H1 (cell line): ENCODE measurements around the gene SLC11A1. TPM values are rescaled to one million over a fixed set of nuclear protein-coding genes. Genes with fewer than 3 reads are reported as not detected.

ENCODE experiments used
- CTCF ChIA-PET: fragments of 300-600 bp; sonication (Branson Sonifier 250); formaldehyde crosslinking; loops from one replicate; lab custom pipeline; 2021; ENCODE audit not compliant: partially characterized antibody; lab: Charles Lee
- POLR2A ChIA-PET: fragments of 300-600 bp; sonication (Branson Sonifier 250); formaldehyde crosslinking; loops from one replicate; lab custom pipeline; 2021; ENCODE audit warnings: inconsistent platforms; ENCODE audit not compliant: partially characterized antibody; lab: Charles Lee
- DNase-seq, 2 experiments: peaks; one replicate each; pipeline versions ENCODE4 v3.0.0 to v3.0.0-alpha.2; 2010 to 2022; ENCODE audit warnings: low spot score in 2 of 2, low read depth in 1 of 2, mixed read lengths in 1 of 2
- FAIRE-seq: peaks from 2 replicates; lab custom pipeline; 2011; peaks lifted over from hg19 to GRCh38; lab: Jason Lieb, UNC
- H2AFZ ChIP-seq: 2 replicates; pipeline ENCODE4 v1.8.1; 2012; ENCODE audit warnings: low read length, inconsistent platforms
- H2AK5ac ChIP-seq: 2 replicates; pipeline ENCODE4 v1.6.1; 2013; ENCODE audit warnings: low read depth, low read length
- H2BK120ac ChIP-seq: replicated peaks from 2 replicates; pipeline ENCODE3; 2013; ENCODE audit warnings: low read depth, low read length, inconsistent platforms
- H2BK12ac ChIP-seq: 2 replicates; pipeline ENCODE4 v1.6.1; 2013; ENCODE audit warnings: low read depth, low read length
- H2BK15ac ChIP-seq: 2 replicates; pipeline ENCODE4 v1.6.1; 2013; ENCODE audit warnings: low read length
- H2BK20ac ChIP-seq: 2 replicates; pipeline ENCODE4 v1.6.1; 2013; ENCODE audit warnings: low read length
- H2BK5ac ChIP-seq: 2 replicates; pipeline ENCODE4 v1.6.1; 2013; ENCODE audit warnings: low read depth, low read length
- H3K14ac ChIP-seq: 2 replicates; pipeline ENCODE4 v1.6.1; 2013; ENCODE audit warnings: inconsistent platforms; ENCODE audit not compliant: insufficient read length
- H3K18ac ChIP-seq: 2 replicates; pipeline ENCODE4 v1.6.1; 2013; ENCODE audit warnings: low read length; ENCODE audit errors: extremely low read depth
- H3K23ac ChIP-seq: 2 replicates; pipeline ENCODE4 v1.6.1; 2013; ENCODE audit warnings: inconsistent platforms; ENCODE audit not compliant: insufficient read length
- H3K23me2 ChIP-seq: 2 replicates; pipeline ENCODE4 v1.6.1; 2013; ENCODE audit warnings: low read depth, low read length
- H3K27ac ChIP-seq: 2 replicates; pipeline ENCODE4 v1.6.1; 2011; ENCODE audit warnings: low read depth, low read length, inconsistent platforms
- H3K27me3 ChIP-seq, 4 experiments: replicated peaks in 1 of 4; 1 replicate in 1 of 4; 2 replicates in 3 of 4; pipeline versions ENCODE4 v1.6.1 to v1.8.1; 2011 to 2013; ENCODE audit warnings: low read length in 3 of 4, mild to moderate bottlenecking in 3 of 4, inconsistent platforms in 2 of 4, mixed read lengths in 2 of 4, moderate library complexity in 1 of 4; ENCODE audit not compliant: control insufficient read depth in 3 of 4, insufficient read depth in 3 of 4; ENCODE audit errors: extremely low read depth in 1 of 4
- H3K36me3 ChIP-seq, 4 experiments: 2 replicates each; pipeline versions ENCODE4 v1.6.1 to v1.8.1; 2011 to 2013; ENCODE audit warnings: mild to moderate bottlenecking in 4 of 4, low read length in 3 of 4, moderate library complexity in 2 of 4, control low read depth in 1 of 4, inconsistent platforms in 1 of 4; ENCODE audit not compliant: insufficient read depth in 4 of 4, control insufficient read depth in 2 of 4
- H3K4ac ChIP-seq: replicated peaks from 2 replicates; pipeline ENCODE3; 2013; ENCODE audit warnings: low read length, low read depth, mixed read lengths, inconsistent platforms; ENCODE audit not compliant: insufficient read length
- H3K4me1 ChIP-seq, 4 experiments: replicated peaks in 1 of 4; 1 replicate in 1 of 4; 2 replicates in 3 of 4; pipeline versions ENCODE4 v1.6.1 to v1.8.1; 2011 to 2013; ENCODE audit warnings: low read length in 3 of 4, inconsistent platforms in 2 of 4, mixed read lengths in 1 of 4; ENCODE audit not compliant: insufficient read depth in 4 of 4, control insufficient read depth in 3 of 4
- H3K4me2 ChIP-seq, 2 experiments: 2 replicates each; pipeline versions ENCODE4 v1.6.1 to v1.8.1; 2011 to 2013; ENCODE audit warnings: low read depth in 2 of 2, low read length in 2 of 2, control low read depth in 1 of 2, inconsistent platforms in 1 of 2, mild to moderate bottlenecking in 1 of 2; ENCODE audit not compliant: insufficient read depth in 1 of 2
- H3K4me3 ChIP-seq, 4 experiments: fragments of 200-600, 300-600 bp in 1 of 4; sonication (generic), shearing (Covaris generic), sonication (Bioruptor Twin) in 1 of 4; 2 replicates each; pipeline versions ENCODE4 v1.5.1 to v1.8.1; 2011 to 2016; ENCODE audit warnings: low read length in 4 of 4, low read depth in 3 of 4, control low read depth in 2 of 4, inconsistent platforms in 2 of 4, mild to moderate bottlenecking in 2 of 4, mixed read lengths in 1 of 4, moderate library complexity in 1 of 4; ENCODE audit not compliant: insufficient read depth in 2 of 4; ENCODE audit errors: extremely low read depth in 1 of 4
- H3K56ac ChIP-seq: replicated peaks from 2 replicates; pipeline ENCODE3; 2013; ENCODE audit warnings: low read depth, mild to moderate bottlenecking, mixed read lengths, low read length, inconsistent platforms; ENCODE audit not compliant: insufficient read length
- H3K79me1 ChIP-seq: 2 replicates; pipeline ENCODE4 v1.6.1; 2013; ENCODE audit warnings: low read depth, low read length, control low read depth
- H3K79me2 ChIP-seq, 2 experiments: 2 replicates each; pipeline versions ENCODE4 v1.6.1 to v1.8.1; 2012 to 2013; ENCODE audit warnings: low read length in 2 of 2, mild to moderate bottlenecking in 2 of 2, inconsistent platforms in 1 of 2; ENCODE audit not compliant: insufficient read depth in 2 of 2, control insufficient read depth in 1 of 2
- H3K9ac ChIP-seq, 4 experiments: replicated peaks in 1 of 4; 1 replicate in 1 of 4; 2 replicates in 3 of 4; pipeline versions ENCODE4 v1.6.1 to v1.8.1; 2011 to 2013; ENCODE audit warnings: low read depth in 3 of 4, low read length in 3 of 4, control low read depth in 2 of 4, mild to moderate bottlenecking in 2 of 4, moderate library complexity in 2 of 4, inconsistent platforms in 1 of 4; ENCODE audit errors: extremely low read depth in 1 of 4
- H3K9me3 ChIP-seq, 2 experiments: 2 replicates each; pipeline versions ENCODE4 v1.6.1 to v1.8.1; 2012 to 2013; ENCODE audit warnings: mild to moderate bottlenecking in 2 of 2, moderate library complexity in 2 of 2, control low read depth in 1 of 2, inconsistent platforms in 1 of 2, low read depth in 1 of 2, low read length in 1 of 2, mixed read lengths in 1 of 2; ENCODE audit not compliant: insufficient read depth in 2 of 2
- H4K20me1 ChIP-seq, 2 experiments: replicated peaks in 1 of 2; 2 replicates each; pipeline versions ENCODE3 to v1.8.1; 2011 to 2013; ENCODE audit warnings: inconsistent platforms in 2 of 2, low read length in 2 of 2, mild to moderate bottlenecking in 1 of 2; ENCODE audit not compliant: insufficient read depth in 2 of 2, control insufficient read depth in 1 of 2
- H4K5ac ChIP-seq: 2 replicates; pipeline ENCODE4 v1.6.1; 2013; ENCODE audit warnings: low read length, low read depth, mixed read lengths, inconsistent platforms; ENCODE audit not compliant: insufficient read length
- H4K8ac ChIP-seq: 2 replicates; pipeline ENCODE4 v1.8.0; 2013; ENCODE audit warnings: mild to moderate bottlenecking, moderate library complexity, low read length, inconsistent platforms; ENCODE audit not compliant: insufficient read depth; ENCODE audit errors: extremely low read depth
- H4K91ac ChIP-seq: replicated peaks from 2 replicates; pipeline ENCODE3; 2013; ENCODE audit warnings: low read length, mixed read lengths, inconsistent platforms; ENCODE audit not compliant: insufficient read length
- CREB1 ChIP-seq: IDR thresholded peaks from 2 replicates; pipeline ENCODE4 v1.6.1; 2012; ENCODE audit warnings: inconsistent platforms
- GABPA ChIP-seq: IDR thresholded peaks from 2 replicates; pipeline ENCODE4 v1.6.1; 2011; ENCODE audit warnings: mild to moderate bottlenecking, low read length, moderate library complexity, borderline replicate concordance; ENCODE audit not compliant: insufficient read depth
- WGBS, 2 experiments: shearing (Covaris generic) in 1 of 2; methylation state at CpG; one replicate each; pipeline versions ENCODE4 v1.1.6 to v1.1.7; 2013 to 2015; ENCODE audit warnings: low lambda C conversion rate in 2 of 2, mixed read lengths in 2 of 2, inconsistent platforms in 1 of 2, low coverage in 1 of 2, missing lambda C conversion rate in 1 of 2; ENCODE audit not compliant: insufficient replicate concordance in 2 of 2, insufficient coverage in 1 of 2, insufficient read length in 1 of 2; ENCODE audit errors: extremely low coverage in 1 of 2, missing lambda C conversion rate in 1 of 2; 5-methylcytosine and 5-hydroxymethylcytosine counted together
- polyA plus RNA-seq, 7 experiments: library from polyadenylated mRNA; depleted of rRNA in 3 of 7; stranded (reverse) in 5 of 7; unstranded in 2 of 7; fragments of >200 nt in 5 of 7; fragments of 200-250 nt in 2 of 7; gene quantifications; 1 replicate in 5 of 7; 2 replicates in 1 of 7; 4 replicates in 1 of 7; pipeline versions ENCODE4 v1.2.1 to v1.2.3, GENCODE V29; 2011 to 2013; ENCODE audit warnings: missing spikeins in 2 of 7, mixed read lengths in 2 of 7
- total RNA-seq: library from RNA; stranded (reverse); fragmentation: NEBNext Ultra II Directional; extraction: Animal tissue kit (Norgen Biotek cat#: 25700); gene quantifications from 2 replicates; pipeline ENCODE4 v1.2.1, GENCODE V29; 2021

Gene SLC11A1
- total and polyA plus RNA-seq, 2 of the 8 experiments (the other 6 are each of a cell fraction or from before 2014, with no cell fraction given): 0.20 to 0.43 TPM

- no peaks in the 10 kb centered on the region for H3K23me2 ChIP-seq
- H3K79me2 ChIP-seq: no peaks in the 10 kb centered on the region
- H4K20me1 ChIP-seq: no peaks in the 10 kb centered on the region
- H2BK20ac ChIP-seq: no peak overlapping the region
- no peak overlapping the region for H2AFZ ChIP-seq
- H2BK120ac ChIP-seq: no peak overlapping the region
- no peaks in the 10 kb centered on the region for H3K36me3 ChIP-seq
- H4K91ac ChIP-seq: no peak overlapping the region
- no peak overlapping the region for H4K8ac ChIP-seq
- H3K56ac ChIP-seq: no peak overlapping the region
- FAIRE-seq (no peak), DNase-seq (no peak)
- no peak overlapping the region for H3K4ac ChIP-seq
- no peak overlapping the region for H3K4me2 ChIP-seq
- no peak overlapping the region for H2BK5ac ChIP-seq
- H4K5ac ChIP-seq: no peak overlapping the region
- WGBS, 2 experiments: 91% methylated on average over 9 of the region's 9 CpGs; no CpG with 5 or more reads in 1 of the 2 experiments
- H2BK12ac ChIP-seq: no peak overlapping the region
- H3K23ac ChIP-seq: no peak overlapping the region
- H3K4me3 ChIP-seq: no peak overlapping the region
- no peak for TF ChIP-seq GABPA
- TF ChIP-seq CREB1: no peak
- H2BK15ac ChIP-seq: no peak overlapping the region
- no peaks in the 10 kb centered on the region; the same call in 1 of the 2 replicates for H3K79me1 ChIP-seq
- no peak overlapping the region for H3K9ac ChIP-seq
- ChIA-PET CTCF (interaction anchor here (1.3 kb wide), 1 partner anchor 16 kb away, joined by 3 read pairs; no protein-coding TSS in a partner anchor), POLR2A (interaction anchor here (0.6 to 1.6 kb wide), 2 partner anchors 16 to 99 kb away, joined by 3 to 5 read pairs; no protein-coding TSS in a partner anchor)
- no peak overlapping the region for H3K18ac ChIP-seq
- no peak overlapping the region for H3K14ac ChIP-seq
- no peak overlapping the region; the same call in 1 of the 2 replicates for H2AK5ac ChIP-seq
- no peaks in the 10 kb centered on the region for H3K27me3 ChIP-seq
- no peak overlapping the region for H3K27ac ChIP-seq
- peaks cover 0 to 10% (median 2%) of the 10 kb centered on the region in 4 experiments; a peak in 2 of 7 replicates for H3K4me1 ChIP-seq
- no peaks in the 10 kb centered on the region for H3K9me3 ChIP-seq
Observed at GRCh38 chr2:218422403-218423086, 40.5 kb downstream of the SLC11A1 start.
